GM18858 (cell line): ENCODE data around the gene SPO11.
"Not testable (repeated sequence)": the region's sequence is repeated elsewhere in the genome, so short reads cannot be mapped to it uniquely, and the experiment has no call there.

Experiments
- ATAC-seq: cut with Tn5 transposase; IDR thresholded peaks from one replicate; pipeline ENCODE4 v1.9.1; 2021; ENCODE audit not compliant: unreplicated experiment

The SPO11 gene

DNA sequence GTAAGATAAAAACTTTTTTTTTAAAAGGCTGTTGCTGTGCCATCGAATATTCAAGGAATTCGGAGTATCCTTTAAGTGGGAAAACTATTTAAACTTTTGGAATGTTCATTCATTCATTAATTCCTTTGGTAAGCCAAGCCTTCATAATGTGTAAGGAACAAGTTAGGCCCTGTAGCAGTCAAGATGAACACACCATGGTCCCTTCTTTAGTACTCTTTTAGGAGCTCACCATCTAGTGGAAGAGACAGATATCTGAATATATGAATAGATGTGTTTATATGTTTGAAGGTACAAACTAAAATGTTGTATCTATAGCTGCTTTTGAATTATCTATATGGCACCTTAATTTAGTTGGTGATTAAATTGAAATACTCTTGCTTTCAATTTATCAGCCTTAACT lies 5.8 kb downstream of the SPO11 start:
- ATAC-seq: no peak

DNA sequence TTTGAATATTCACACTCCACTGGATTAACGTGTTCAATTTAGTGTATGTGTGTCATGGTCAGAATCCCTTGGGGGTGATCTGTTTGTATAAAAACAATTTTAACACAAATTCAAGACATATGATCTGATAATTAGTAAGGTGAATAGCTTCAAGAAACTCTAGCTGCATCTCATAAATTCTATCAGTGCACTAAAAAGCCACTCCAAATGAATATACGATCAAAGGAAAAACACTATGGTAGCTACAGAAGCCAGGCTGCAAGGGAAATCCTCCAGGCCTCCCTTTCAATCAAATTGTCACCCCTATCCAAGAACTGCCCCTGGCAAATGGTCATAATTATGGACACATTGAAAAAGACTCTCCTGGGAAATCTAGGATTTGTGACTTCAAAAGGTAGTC lies 12.1 kb downstream of the SPO11 start:
- ATAC-seq: no peak

DNA sequence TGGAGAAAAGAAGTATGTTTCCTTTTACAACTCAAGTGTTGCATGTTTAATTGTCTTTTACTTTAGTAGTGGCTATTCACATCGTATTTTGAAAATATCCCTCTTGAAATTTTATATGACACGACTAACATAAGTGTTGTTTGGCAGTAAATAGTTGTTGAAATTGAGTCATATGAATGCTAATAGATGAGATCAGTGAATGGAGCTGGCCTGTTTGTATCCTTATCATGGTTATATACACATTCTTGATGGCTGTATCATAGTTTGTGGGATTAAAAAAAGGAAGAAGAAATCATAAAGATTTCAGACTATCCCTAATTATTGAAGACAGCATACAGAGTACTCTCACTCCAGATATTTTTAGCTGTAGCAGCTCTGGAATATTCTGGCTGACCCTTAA lies 13.2 kb downstream of the SPO11 start:
- no peak for ATAC-seq

GRCh38 chr20:57346477-57346876 lies 16.9 kb downstream of the SPO11 start:
- no peak for ATAC-seq

DNA sequence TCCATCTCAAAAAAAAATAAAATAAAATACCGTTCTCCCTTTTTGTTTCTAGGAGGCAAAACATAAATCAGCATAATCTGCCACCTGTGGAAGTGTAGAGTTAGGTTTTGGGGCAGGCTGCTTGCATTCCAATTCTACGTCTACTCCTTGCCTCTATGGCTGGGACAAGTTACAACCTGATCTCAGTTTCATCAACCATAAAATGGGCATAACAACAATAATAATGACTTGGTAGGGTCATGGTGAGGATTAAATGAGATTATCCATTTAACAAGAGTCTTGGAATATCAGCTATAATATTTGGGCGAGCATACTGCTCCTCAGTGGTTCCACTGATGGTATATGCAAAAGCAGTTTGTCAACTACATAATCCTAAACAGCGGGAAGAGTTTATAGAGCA lies 17.8 kb downstream of the SPO11 start:
- no peak for ATAC-seq

DNA sequence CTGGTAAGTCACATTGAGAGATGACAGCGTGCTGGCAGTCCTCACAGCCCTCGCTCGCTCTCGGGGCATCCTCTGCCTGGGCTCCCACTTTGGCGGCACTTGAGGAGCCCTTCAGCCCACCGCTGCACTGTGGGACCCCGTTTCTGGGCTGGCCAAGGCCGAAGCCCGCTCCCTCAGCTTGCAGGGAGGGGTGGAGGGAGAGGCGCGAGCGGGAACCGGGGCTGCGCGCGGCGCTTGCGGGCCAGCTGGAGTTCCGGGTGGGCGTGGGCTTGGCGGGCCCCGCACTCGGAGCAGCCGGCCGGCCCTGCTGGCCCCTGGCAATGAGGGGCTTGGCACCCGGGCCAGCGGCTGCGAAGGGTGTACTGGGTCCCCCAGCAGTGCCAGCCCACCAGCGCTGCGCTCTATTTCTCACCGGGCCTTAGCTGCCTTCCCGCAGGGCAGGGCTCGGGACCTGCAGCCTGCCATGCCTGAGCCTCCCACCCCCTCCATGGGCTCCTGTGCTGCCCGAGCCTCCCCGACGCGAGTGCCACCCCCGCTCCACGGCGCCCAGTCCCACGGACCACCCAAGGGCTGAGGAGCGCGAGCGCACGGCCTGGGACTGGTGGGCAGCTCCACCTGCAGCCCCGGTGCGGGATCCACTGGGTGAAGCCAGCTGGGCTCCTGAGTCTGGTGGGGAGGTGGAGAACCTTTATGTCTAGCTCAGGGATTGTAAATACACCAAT lies 18.8 kb downstream of the SPO11 start:
- ATAC-seq: not testable (repeated sequence)

GRCh38 chr20:57348922-57349574 lies 19.4 kb downstream of the SPO11 start:
- ATAC-seq: not testable (repeated sequence)

DNA sequence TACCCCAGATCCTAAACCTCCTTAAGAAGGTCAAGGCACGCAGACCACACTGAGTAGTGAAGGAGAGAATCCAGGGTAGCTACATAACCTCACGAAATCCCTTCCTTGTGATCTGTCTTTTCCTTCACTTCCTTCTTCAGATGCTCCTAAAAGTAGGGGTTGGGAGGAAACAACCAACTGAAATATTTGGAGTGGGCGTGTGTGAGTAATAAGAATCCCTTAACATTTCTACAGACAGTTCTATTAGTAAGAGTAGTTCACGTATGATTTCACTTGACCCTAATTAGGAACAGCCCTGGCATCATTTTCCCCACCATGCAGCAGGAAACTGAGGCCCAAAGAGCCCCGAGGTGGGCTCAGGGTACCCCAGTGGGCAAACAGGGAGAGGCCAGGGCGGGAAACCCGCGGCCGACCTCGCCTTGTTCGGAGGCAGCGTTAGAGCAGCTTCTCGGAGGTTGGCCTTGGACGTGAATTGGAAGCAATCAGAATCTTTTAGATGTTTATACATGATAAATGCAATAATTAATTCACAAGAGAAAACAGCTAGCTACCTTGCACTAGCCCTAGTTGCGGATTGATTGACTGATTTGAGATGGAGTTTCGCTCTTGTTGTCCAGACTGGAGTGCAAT lies 20.6 kb downstream of the SPO11 start:
- ATAC-seq: no peak

DNA sequence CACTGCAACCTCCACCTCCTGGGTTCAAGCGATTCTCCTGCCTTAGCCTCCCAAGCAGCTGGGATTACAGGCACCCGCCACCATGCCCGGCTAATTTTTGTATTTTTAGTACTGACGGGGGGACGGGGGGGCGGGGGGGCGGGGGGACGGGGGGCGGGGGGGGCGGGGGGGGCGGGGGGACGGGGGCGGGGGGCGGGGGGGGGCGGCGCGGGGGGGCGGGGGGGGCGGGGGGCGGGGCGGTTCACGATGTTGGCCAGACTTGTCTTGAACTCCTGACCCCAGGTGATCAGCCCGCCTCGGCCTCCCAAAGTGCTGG lies 21.1 kb downstream of the SPO11 start:
- not testable (repeated sequence) for ATAC-seq

DNA sequence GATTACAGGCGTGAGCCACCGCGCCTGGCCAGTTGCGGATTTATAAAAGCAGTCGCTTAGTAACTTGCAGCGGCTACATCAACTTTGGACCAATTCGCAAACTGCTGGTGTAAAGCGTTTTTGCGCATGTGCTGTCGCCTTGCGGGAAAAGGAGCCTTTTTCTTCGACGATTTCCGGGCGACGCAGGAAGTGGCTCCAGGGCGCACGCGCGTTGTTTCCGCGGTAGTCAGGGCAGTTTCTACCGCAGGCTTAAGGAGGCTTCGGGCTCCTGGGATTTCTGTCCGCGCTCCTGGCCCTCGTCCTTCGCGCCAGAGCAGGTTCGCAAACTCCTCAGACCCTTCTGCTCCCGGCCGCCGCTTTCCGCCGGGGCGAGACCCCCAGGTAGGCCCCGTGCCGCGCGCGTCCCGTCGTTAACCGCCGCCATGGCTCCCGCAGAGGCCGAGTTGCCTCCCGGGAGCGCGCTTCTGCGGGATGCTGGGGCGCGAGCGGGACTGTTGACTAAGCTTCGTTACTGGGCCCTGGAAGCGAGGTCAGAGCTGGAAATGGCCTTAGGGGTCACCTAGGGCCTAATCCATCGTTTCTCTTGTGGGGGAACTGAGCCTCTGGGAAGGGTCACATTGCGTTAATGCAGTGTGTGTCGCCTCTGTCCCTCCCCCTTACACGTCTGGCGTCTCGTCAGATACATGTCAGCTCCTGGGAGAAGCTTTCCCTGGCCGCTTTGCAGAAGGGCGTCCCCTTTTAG lies 21.6 kb downstream of the SPO11 start, which contains the start of gene RAE1:
TSS of gene RAE1 (plus strand) at position 214 of the 742 bp plus-strand sequence. CDS start 2,784 bp downstream, outside the sequence.
- peak; percentile 50 for ATAC-seq

- no peak for ATAC-seq
Observed at GRCh38 chr20:57352305-57352704, 22.7 kb downstream of the SPO11 start.

- ATAC-seq: no peak
Observed at GRCh38 chr20:57353351-57353750, 23.7 kb downstream of the SPO11 start.

DNA sequence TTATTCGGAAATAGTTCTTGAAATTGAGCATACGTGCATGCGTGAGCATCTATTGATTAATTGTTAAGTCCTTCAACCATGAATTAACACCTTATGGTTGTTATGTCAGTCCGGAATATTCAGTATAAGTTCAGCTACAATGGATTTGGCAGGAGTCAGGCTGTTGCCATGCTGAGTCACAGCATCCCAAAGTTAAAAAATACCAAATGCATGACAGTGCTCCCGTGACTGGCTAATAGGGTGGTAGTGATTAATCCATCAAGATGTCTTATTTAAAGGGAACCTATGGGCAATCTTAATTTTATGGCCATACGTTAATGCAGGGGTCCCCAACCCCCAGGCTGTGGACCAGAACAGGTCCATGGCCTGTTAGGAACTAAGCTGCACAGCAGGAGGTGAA lies 31.9 kb downstream of the SPO11 start:
- ATAC-seq: no peak

- ATAC-seq: no peak
Observed at GRCh38 chr20:57364451-57364850, 34.8 kb downstream of the SPO11 start.

GRCh38 chr20:57369596-57369995 lies 40.0 kb downstream of the SPO11 start:
- no peak for ATAC-seq

GRCh38 chr20:57370316-57370715 lies 40.7 kb downstream of the SPO11 start:
- ATAC-seq: no peak

GRCh38 chr20:57371363-57371762 lies 41.8 kb downstream of the SPO11 start:
- no peak for ATAC-seq

- no peak for ATAC-seq
Observed at GRCh38 chr20:57372157-57372556, 42.6 kb downstream of the SPO11 start.

- ATAC-seq: no peak
Observed at GRCh38 chr20:57372581-57373350, 43.2 kb downstream of the SPO11 start.

DNA sequence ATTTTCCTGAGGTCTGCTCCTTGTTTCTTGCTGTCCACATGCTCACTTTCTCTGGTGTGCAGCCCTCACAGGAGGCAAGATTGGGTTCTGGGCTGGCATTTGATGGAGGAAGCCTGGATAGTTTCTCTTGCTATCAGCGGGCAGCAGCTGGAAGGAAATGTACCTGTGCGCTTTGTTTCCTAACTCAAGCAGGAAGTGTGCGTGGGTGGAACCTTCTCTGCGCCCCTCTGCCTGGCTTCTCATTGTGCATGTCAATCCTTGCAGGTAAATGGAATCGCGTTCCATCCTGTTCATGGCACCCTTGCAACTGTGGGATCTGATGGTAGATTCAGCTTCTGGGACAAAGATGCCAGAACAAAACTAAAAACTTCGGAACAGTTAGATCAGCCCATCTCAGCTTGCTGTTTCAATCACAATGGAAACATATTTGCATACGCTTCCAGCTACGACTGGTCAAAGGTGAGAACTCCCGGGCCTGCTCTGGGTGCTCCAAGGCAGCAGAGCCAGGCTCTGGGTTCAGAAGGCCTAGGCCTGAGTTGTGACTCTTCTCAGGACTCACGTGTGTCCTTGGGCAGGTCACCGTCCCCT lies 44.8 kb downstream of the SPO11 start:
- no peak for ATAC-seq
